SKM-1 treated with dmso at 0.1 percent for 144 hours (cell line): Measurements from ENCODE around the gene UBE3D.
"Not testable (repeated sequence)": the region's sequence is repeated elsewhere in the genome, so short reads cannot be mapped to it uniquely, and the experiment has no call there.

Source experiments
- DNase-seq: peaks from one replicate; lab custom pipeline; 2025; ENCODE audit not compliant: unreplicated experiment; lab: John Stamatoyannopoulos, UW

Gene UBE3D

GRCh38 chr6:83055366-83055964 is 10.2 kb downstream of the UBE3D start:
- DNase-seq, result peak; percentile 23

GRCh38 chr6:83053678-83054077 is 12.0 kb downstream of the UBE3D start:
- no peak for DNase-seq

- DNase-seq, result no peak
Observed at GRCh38 chr6:83051377-83052172, 14.1 kb downstream of the UBE3D start.

GRCh38 chr6:83047065-83047754 is 18.4 kb downstream of the UBE3D start:
- no peak for DNase-seq

GRCh38 chr6:83044091-83044768 is 21.4 kb downstream of the UBE3D start:
- DNase-seq, result no peak

GRCh38 chr6:83042467-83043053 is 23.1 kb downstream of the UBE3D start:
- no peak for DNase-seq

GRCh38 chr6:83038246-83038645 is 27.4 kb downstream of the UBE3D start:
- DNase-seq, result no peak

GRCh38 chr6:83031689-83032088 is 34.0 kb downstream of the UBE3D start:
- no peak for DNase-seq

GRCh38 chr6:83019741-83020140 is 45.9 kb downstream of the UBE3D start:
- no peak for DNase-seq

GRCh38 chr6:83011131-83011530 is 54.5 kb downstream of the UBE3D start:
- DNase-seq, result not testable (repeated sequence)

- no peak for DNase-seq
Observed at GRCh38 chr6:83008626-83009025, 57.0 kb downstream of the UBE3D start.

GRCh38 chr6:83006270-83006905 is 59.3 kb downstream of the UBE3D start:
- DNase-seq, result no peak

GRCh38 chr6:82996156-82996555 is 69.5 kb downstream of the UBE3D start:
- DNase-seq, result no peak

- no peak for DNase-seq
Observed at GRCh38 chr6:82995066-82995465, 70.6 kb downstream of the UBE3D start.

GRCh38 chr6:82989736-82990290 is 75.8 kb downstream of the UBE3D start:
- no peak for DNase-seq

- no peak for DNase-seq
Observed at GRCh38 chr6:82988930-82989351, 76.7 kb downstream of the UBE3D start.

GRCh38 chr6:82987951-82988350 is 77.7 kb downstream of the UBE3D start:
- DNase-seq, result no peak

GRCh38 chr6:82987416-82987815 is 78.2 kb downstream of the UBE3D start:
- DNase-seq, result no peak

GRCh38 chr6:82984720-82985119 is 80.9 kb downstream of the UBE3D start:
- no peak for DNase-seq

GRCh38 chr6:82980086-82980485 is 85.6 kb downstream of the UBE3D start:
- DNase-seq, result no peak
